A549 (cell line): ENCODE measurements around the gene TPD52L1.

Source experiments
- CEBPB ChIP-seq, 2 experiments: fragments of >200 bp in 1 of 2; sonication (Bioruptor Twin) in 1 of 2; formaldehyde crosslinking in 1 of 2; IDR thresholded peaks; 2 replicates each; pipeline ENCODE4 v1.6.1; 2012 to 2016
- CTCF ChIP-seq: fragments of >200 bp; sonication (Bioruptor Twin); formaldehyde crosslinking; IDR thresholded peaks from 3 replicates; pipeline ENCODE4 v1.5.1; 2016
- EP300 ChIP-seq, 2 experiments: fragments of >200 bp; sonication (Bioruptor Twin); formaldehyde crosslinking; IDR thresholded peaks; 2 replicates in 1 of 2; 3 replicates in 1 of 2; pipeline ENCODE4 v1.6.1; 2016 to 2017
- HDAC2 ChIP-seq: fragments of 200-600 bp; sonication (generic); IDR thresholded peaks from 2 replicates; pipeline ENCODE4 v1.6.1; 2016
- JUN ChIP-seq, 2 experiments: fragments of >200 bp; sonication (Bioruptor Twin); formaldehyde crosslinking; IDR thresholded peaks; 2 replicates in 1 of 2; 3 replicates in 1 of 2; pipeline ENCODE4 v1.6.1; 2016 to 2017
- MAFK ChIP-seq: fragments of 450-650 bp; IDR thresholded peaks from 2 replicates; pipeline ENCODE4 v1.6.1; 2014; ENCODE audit not compliant: partially characterized antibody
- NR3C1 ChIP-seq: fragments of >200 bp; sonication (Bioruptor Twin); formaldehyde crosslinking; IDR thresholded peaks from 3 replicates; pipeline ENCODE4 v1.6.1; 2017
- POLR2A ChIP-seq: IDR thresholded peaks from 2 replicates; pipeline ENCODE4 v1.6.1; 2012; ENCODE audit warnings: mild to moderate bottlenecking, low read length
- POLR2AphosphoS2 ChIP-seq: conservative IDR thresholded peaks from 2 replicates; pipeline ENCODE4 v1.6.1; 2012; ENCODE audit warnings: low read length, improper control_type of control experiment, inconsistent platforms
- REST ChIP-seq: fragments of 200-600 bp; sonication (generic); IDR thresholded peaks from 2 replicates; pipeline ENCODE4 v1.6.1; 2016; ENCODE audit warnings: antibody characterized with exemption, mild to moderate bottlenecking, moderate library complexity
- SREBF2 ChIP-seq: fragments of 450-650 bp; IDR thresholded peaks from 2 replicates; pipeline ENCODE4 v1.6.1; 2014; ENCODE audit warnings: mild to moderate bottlenecking, moderate library complexity
- ZSCAN20 ChIP-seq: fragments of 250-450 bp; sonication (Bioruptor Pico); IDR thresholded peaks from 2 replicates; pipeline ENCODE4 v1.8.0; 2022; ENCODE audit warnings: mild to moderate bottlenecking, moderate library complexity

- no peak for TF ChIP-seq CTCF
- TF ChIP-seq ZSCAN20 (CRISPR knock-in tag), result no peak
- TF ChIP-seq HDAC2, result no peak
- no peak for TF ChIP-seq CEBPB (IDR thresholded peaks at IDR 0.05)
- TF ChIP-seq NR3C1, result no peak
- TF ChIP-seq JUN (IDR thresholded peaks at IDR 0.05), result no peak
- TF ChIP-seq SREBF2, result no peak
- no peak for TF ChIP-seq POLR2A
- no peak for TF ChIP-seq MAFK
- no peak for TF ChIP-seq EP300 (IDR thresholded peaks at IDR 0.05)
- TF ChIP-seq REST, result no peak
- no peak for TF ChIP-seq POLR2AphosphoS2
These were observed 114.4 kb downstream of the TPD52L1 start for GRCh38 chr6:125267806-125268523.
